ENCODE data around the gene IKBKE.

IKBKE gene

GRCh38 chr1:206541236-206541833, 71.1 kb downstream of the IKBKE start:
- no peak for DNase-seq (ENCODE audit: low spot score)

DNA sequence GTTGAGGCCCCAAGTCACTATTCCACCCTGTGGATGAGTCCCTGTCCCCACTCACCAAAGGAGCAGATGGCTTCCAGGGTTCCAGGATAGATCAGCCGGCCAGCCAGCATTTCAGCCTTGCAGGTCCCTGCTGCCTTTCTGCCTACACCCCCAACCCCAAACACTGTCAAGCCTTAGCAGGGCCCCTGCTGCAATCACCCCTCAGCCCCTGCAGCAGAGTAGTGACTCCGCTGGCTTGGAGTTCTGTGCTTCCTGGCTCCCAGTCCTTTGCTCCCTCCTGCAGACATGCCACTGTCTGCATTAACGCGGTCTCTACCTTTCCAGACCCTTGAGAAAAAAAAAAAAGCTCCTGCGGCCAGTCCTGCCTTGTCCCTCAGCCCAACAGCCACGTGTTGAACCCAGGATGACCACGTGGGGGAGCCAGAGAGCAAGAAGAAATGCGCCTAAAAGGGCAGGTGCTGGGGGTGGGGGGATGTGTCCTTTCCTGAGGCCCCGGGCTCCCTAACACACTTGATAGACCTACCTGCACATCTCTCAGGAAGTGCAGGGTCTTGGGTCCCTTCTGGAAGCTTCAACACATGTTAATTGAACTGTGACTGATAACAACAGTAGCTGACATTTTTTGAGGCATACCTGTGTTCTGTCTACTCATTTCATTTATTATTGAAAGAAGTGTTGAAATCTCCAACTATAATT, 74.4 kb downstream of the IKBKE start:
- DNase-seq (ENCODE audit: low spot score), result peak; percentile 61

- DNase-seq (ENCODE audit: low spot score), result no peak
These were observed 75.1 kb downstream of the IKBKE start for GRCh38 chr1:206545351-206545750.

All from HuH-7.5 (cell line).